ENCODE results near the gene PLD5. TPM values are rescaled to one million over a fixed set of nuclear protein-coding genes. Genes with fewer than 3 reads are reported as not detected.

Gene PLD5
- total RNA-seq, 1 experiment from 2014 or later, result not detected

GRCh38 chr1:242506724-242507123 is 17.8 kb downstream of the PLD5 start:
- ChIA-PET CTCF (no interaction called here), POLR2A (ENCODE audit: unreplicated experiment) (no interaction called here)
- H4K20me1 ChIP-seq (ENCODE audit: low read length), result no peaks in the 10 kb centered on the region
- H3K4me2 ChIP-seq (ENCODE audit: low read length), result no peak overlapping the region
- no peak overlapping the region for H2AFZ ChIP-seq (ENCODE audit: low read length)
- TF ChIP-seq EZH2phosphoT487 (IDR thresholded peaks at IDR 0.05; ENCODE audit: borderline replicate concordance, low read length) (no peak), EZH2 (IDR thresholded peaks at IDR 0.05; ENCODE audit: low read length, unreplicated experiment) (no peak)
- TF ChIP-seq, protein P1, sequence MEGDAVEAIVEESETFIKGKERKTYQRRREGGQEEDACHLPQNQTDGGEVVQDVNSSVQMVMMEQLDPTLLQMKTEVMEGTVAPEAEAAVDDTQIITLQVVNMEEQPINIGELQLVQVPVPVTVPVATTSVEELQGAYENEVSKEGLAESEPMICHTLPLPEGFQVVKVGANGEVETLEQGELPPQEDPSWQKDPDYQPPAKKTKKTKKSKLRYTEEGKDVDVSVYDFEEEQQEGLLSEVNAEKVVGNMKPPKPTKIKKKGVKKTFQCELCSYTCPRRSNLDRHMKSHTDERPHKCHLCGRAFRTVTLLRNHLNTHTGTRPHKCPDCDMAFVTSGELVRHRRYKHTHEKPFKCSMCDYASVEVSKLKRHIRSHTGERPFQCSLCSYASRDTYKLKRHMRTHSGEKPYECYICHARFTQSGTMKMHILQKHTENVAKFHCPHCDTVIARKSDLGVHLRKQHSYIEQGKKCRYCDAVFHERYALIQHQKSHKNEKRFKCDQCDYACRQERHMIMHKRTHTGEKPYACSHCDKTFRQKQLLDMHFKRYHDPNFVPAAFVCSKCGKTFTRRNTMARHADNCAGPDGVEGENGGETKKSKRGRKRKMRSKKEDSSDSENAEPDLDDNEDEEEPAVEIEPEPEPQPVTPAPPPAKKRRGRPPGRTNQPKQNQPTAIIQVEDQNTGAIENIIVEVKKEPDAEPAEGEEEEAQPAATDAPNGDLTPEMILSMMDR (conservative IDR thresholded peaks at IDR 0.05; ENCODE audit: low read depth, low read length), result no peak
- H3K4me3 ChIP-seq (ENCODE audit: low read length), result no peak overlapping the region
- intact Hi-C loops (cut with micrococcal nuclease), result no loop called here
- no peak overlapping the region for H3K27ac ChIP-seq (ENCODE audit: low read length)
- no peaks in the 10 kb centered on the region for H3K36me3 ChIP-seq (ENCODE audit: low read depth, low read length)
- H3K9me2 ChIP-seq (replicated peaks; ENCODE audit: low read length), result no peaks in the 10 kb centered on the region
- H3K27me3 ChIP-seq (ENCODE audit: low read length), result peaks cover 62% of the 10 kb centered on the region
- H3K4me1 ChIP-seq (ENCODE audit: insufficient read depth, low read length), result no peaks in the 10 kb centered on the region
- no peak for ATAC-seq
- H3F3A ChIP-seq (ENCODE audit: low read length, unreplicated experiment), result no peaks in the 10 kb centered on the region
- H3K9me3 ChIP-seq (ENCODE audit: low read length), result no peaks in the 10 kb centered on the region
- DNase-seq, result no peak
- BruUV-seq (replicated peaks), result no TSS peak
- H3K79me2 ChIP-seq (ENCODE audit: low read length), result no peaks in the 10 kb centered on the region
- H3K9ac ChIP-seq (ENCODE audit: low read length), result no peak overlapping the region

DNA sequence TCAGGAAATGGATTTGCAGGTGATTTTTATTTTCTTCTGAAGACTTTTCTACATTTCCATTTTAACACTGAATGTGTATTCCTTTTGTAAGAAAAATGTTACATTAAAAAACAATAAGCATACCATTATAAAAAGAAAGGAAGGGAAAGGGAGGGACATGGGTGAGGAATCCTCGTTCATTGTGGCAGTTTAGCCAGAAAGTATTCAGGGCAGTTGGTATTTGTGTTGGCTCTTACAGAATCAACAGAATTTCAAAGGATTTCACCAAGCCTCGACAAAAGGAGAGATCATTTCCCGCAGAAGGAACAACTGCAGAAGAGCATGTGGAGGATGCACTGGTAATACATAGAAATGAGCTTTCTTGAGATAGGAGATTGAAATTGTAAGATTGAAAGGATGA is 35.0 kb downstream of the PLD5 start:
- no peaks in the 10 kb centered on the region for H3F3A ChIP-seq (ENCODE audit: low read length, unreplicated experiment)
- H4K20me1 ChIP-seq (ENCODE audit: low read length), result no peaks in the 10 kb centered on the region
- intact Hi-C loops (cut with micrococcal nuclease), result no loop called here
- no peaks in the 10 kb centered on the region for H3K9me2 ChIP-seq (replicated peaks; ENCODE audit: low read length)
- no peak for DNase-seq
- no peaks in the 10 kb centered on the region for H3K79me2 ChIP-seq (ENCODE audit: low read length)
- TF ChIP-seq EZH2phosphoT487 (IDR thresholded peaks at IDR 0.05; ENCODE audit: borderline replicate concordance, low read length) (no peak), EZH2 (IDR thresholded peaks at IDR 0.05; ENCODE audit: low read length, unreplicated experiment) (no peak)
- TF ChIP-seq, protein P1 (conservative IDR thresholded peaks at IDR 0.05; ENCODE audit: low read depth, low read length), result no peak
- POLR2A ChIA-PET (ENCODE audit: unreplicated experiment), result no interaction called here
- H3K27ac ChIP-seq (ENCODE audit: low read length), result no peak overlapping the region
- BruUV-seq (replicated peaks), result no TSS peak
- H3K27me3 ChIP-seq (ENCODE audit: low read length), result peaks cover 38% of the 10 kb centered on the region
- no peak overlapping the region for H3K4me2 ChIP-seq (ENCODE audit: low read length)
- H2AFZ ChIP-seq (ENCODE audit: low read length), result no peak overlapping the region
- no peak overlapping the region for H3K9ac ChIP-seq (ENCODE audit: low read length)
- no peaks in the 10 kb centered on the region for H3K36me3 ChIP-seq (ENCODE audit: low read depth, low read length)
- ATAC-seq, result no peak
- H3K9me3 ChIP-seq (ENCODE audit: low read length), result no peaks in the 10 kb centered on the region
- CTCF ChIA-PET, result no interaction called here
- H3K4me3 ChIP-seq (ENCODE audit: low read length), result no peak overlapping the region
- H3K4me1 ChIP-seq (ENCODE audit: insufficient read depth, low read length), result no peaks in the 10 kb centered on the region

GRCh38 chr1:242477944-242478343 is 46.6 kb downstream of the PLD5 start:
- H4K20me1 ChIP-seq (ENCODE audit: low read length), result no peaks in the 10 kb centered on the region
- DNase-seq, result no peak
- TF ChIP-seq EZH2phosphoT487 (IDR thresholded peaks at IDR 0.05; ENCODE audit: borderline replicate concordance, low read length), result no peak
- no peak for TF ChIP-seq EZH2 (IDR thresholded peaks at IDR 0.05; ENCODE audit: low read length, unreplicated experiment)
- H3K9me3 ChIP-seq (ENCODE audit: low read length), result no peaks in the 10 kb centered on the region
- no peaks in the 10 kb centered on the region for H3K36me3 ChIP-seq (ENCODE audit: low read depth, low read length)
- CTCF ChIA-PET, result no interaction called here
- H3F3A ChIP-seq (ENCODE audit: low read length, unreplicated experiment), result no peaks in the 10 kb centered on the region
- no peaks in the 10 kb centered on the region for H3K9me2 ChIP-seq (replicated peaks; ENCODE audit: low read length)
- H3K9ac ChIP-seq (ENCODE audit: low read length), result no peak overlapping the region
- no peak overlapping the region for H3K27ac ChIP-seq (ENCODE audit: low read length)
- H3K4me2 ChIP-seq (ENCODE audit: low read length), result no peak overlapping the region
- H3K4me1 ChIP-seq (ENCODE audit: insufficient read depth, low read length), result no peaks in the 10 kb centered on the region
- BruUV-seq (replicated peaks), result no TSS peak
- H2AFZ ChIP-seq (ENCODE audit: low read length), result no peak overlapping the region
- H3K27me3 ChIP-seq (ENCODE audit: low read length), result peaks cover 30% of the 10 kb centered on the region
- H3K4me3 ChIP-seq (ENCODE audit: low read length), result no peak overlapping the region
- intact Hi-C loops (cut with micrococcal nuclease), result no loop called here
- POLR2A ChIA-PET (ENCODE audit: unreplicated experiment), result no interaction called here
- no peaks in the 10 kb centered on the region for H3K79me2 ChIP-seq (ENCODE audit: low read length)
- ATAC-seq, result no peak

All from PC-3 (cell line).